WTC11 (cell line): ENCODE results near the gene FGF23.

Source experiments
- CREB1 ChIP-seq: sonication (generic); formaldehyde crosslinking; IDR thresholded peaks from 2 replicates; pipeline ENCODE4 v1.8.0; 2023; ENCODE audit warnings: mild to moderate bottlenecking, missing genetic modification reagents
- CTCF ChIP-seq: fragments of 200-600 bp; IDR thresholded peaks from 2 replicates; pipeline ENCODE4 v1.8.0; 2022; ENCODE audit warnings: antibody characterized with exemption
- E2F1 ChIP-seq: sonication (generic); formaldehyde crosslinking; IDR thresholded peaks from 2 replicates; pipeline ENCODE4 v1.8.0; 2022; ENCODE audit warnings: mild to moderate bottlenecking, missing genetic modification reagents
- KAT7 ChIP-seq: sonication (generic); formaldehyde crosslinking; IDR thresholded peaks from 2 replicates; pipeline ENCODE4 v1.8.1; 2023; ENCODE audit warnings: missing genetic modification reagents, mild to moderate bottlenecking, borderline replicate concordance
- NFE2L1 ChIP-seq: sonication (generic); formaldehyde crosslinking; IDR thresholded peaks from 2 replicates; pipeline ENCODE4 v1.8.1; 2023; ENCODE audit warnings: missing genetic modification reagents
- NFYB ChIP-seq: sonication (generic); formaldehyde crosslinking; conservative IDR thresholded peaks from 2 replicates; pipeline ENCODE4 v1.8.0; 2022; ENCODE audit warnings: low read depth, missing genetic modification reagents
- PRDM15 ChIP-seq: sonication (generic); formaldehyde crosslinking; IDR thresholded peaks from 2 replicates; pipeline ENCODE4 v1.8.0; 2022; ENCODE audit warnings: missing genetic modification reagents
- SMAD3 ChIP-seq: sonication (generic); formaldehyde crosslinking; IDR thresholded peaks from 2 replicates; pipeline ENCODE4 v1.8.0; 2022; ENCODE audit warnings: missing genetic modification reagents, mild to moderate bottlenecking, borderline replicate concordance
- TEAD4 ChIP-seq: sonication (generic); formaldehyde crosslinking; IDR thresholded peaks from 2 replicates; pipeline ENCODE4 v1.8.0; 2022; ENCODE audit warnings: mild to moderate bottlenecking, missing genetic modification reagents
- TF ChIP-seq, protein P1 (sequence below): sonication (generic); formaldehyde crosslinking; IDR thresholded peaks from 2 replicates; pipeline ENCODE4 v1.8.0; 2023; ENCODE audit warnings: mild to moderate bottlenecking, missing genetic modification reagents
- TF ChIP-seq, protein P2 (sequence below): sonication (generic); formaldehyde crosslinking; IDR thresholded peaks from 2 replicates; pipeline ENCODE4 v1.8.1; 2023; ENCODE audit warnings: mild to moderate bottlenecking, missing genetic modification reagents, moderate library complexity
- TF ChIP-seq, protein P3 (sequence below): sonication (generic); formaldehyde crosslinking; IDR thresholded peaks from 2 replicates; pipeline ENCODE4 v1.8.0; 2022; ENCODE audit warnings: mild to moderate bottlenecking, missing genetic modification reagents

GRCh38 chr12:4423528-4424195 lies 44.1 kb upstream of the FGF23 start:
- no peak for TF ChIP-seq CTCF
- TF ChIP-seq SMAD3 (CRISPR knock-in tag), result no peak
- TF ChIP-seq, protein P1, sequence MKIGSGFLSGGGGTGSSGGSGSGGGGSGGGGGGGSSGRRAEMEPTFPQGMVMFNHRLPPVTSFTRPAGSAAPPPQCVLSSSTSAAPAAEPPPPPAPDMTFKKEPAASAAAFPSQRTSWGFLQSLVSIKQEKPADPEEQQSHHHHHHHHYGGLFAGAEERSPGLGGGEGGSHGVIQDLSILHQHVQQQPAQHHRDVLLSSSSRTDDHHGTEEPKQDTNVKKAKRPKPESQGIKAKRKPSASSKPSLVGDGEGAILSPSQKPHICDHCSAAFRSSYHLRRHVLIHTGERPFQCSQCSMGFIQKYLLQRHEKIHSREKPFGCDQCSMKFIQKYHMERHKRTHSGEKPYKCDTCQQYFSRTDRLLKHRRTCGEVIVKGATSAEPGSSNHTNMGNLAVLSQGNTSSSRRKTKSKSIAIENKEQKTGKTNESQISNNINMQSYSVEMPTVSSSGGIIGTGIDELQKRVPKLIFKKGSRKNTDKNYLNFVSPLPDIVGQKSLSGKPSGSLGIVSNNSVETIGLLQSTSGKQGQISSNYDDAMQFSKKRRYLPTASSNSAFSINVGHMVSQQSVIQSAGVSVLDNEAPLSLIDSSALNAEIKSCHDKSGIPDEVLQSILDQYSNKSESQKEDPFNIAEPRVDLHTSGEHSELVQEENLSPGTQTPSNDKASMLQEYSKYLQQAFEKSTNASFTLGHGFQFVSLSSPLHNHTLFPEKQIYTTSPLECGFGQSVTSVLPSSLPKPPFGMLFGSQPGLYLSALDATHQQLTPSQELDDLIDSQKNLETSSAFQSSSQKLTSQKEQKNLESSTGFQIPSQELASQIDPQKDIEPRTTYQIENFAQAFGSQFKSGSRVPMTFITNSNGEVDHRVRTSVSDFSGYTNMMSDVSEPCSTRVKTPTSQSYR, result no peak
- TF ChIP-seq, protein P2, sequence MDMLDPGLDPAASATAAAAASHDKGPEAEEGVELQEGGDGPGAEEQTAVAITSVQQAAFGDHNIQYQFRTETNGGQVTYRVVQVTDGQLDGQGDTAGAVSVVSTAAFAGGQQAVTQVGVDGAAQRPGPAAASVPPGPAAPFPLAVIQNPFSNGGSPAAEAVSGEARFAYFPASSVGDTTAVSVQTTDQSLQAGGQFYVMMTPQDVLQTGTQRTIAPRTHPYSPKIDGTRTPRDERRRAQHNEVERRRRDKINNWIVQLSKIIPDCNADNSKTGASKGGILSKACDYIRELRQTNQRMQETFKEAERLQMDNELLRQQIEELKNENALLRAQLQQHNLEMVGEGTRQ (CRISPR knock-in tag), result no peak
- no peak for TF ChIP-seq TEAD4 (CRISPR knock-in tag)
- TF ChIP-seq PRDM15 (CRISPR knock-in tag), result no peak
- TF ChIP-seq NFYB, result no peak
- no peak for TF ChIP-seq NFE2L1 (CRISPR knock-in tag)
- TF ChIP-seq, protein P3, sequence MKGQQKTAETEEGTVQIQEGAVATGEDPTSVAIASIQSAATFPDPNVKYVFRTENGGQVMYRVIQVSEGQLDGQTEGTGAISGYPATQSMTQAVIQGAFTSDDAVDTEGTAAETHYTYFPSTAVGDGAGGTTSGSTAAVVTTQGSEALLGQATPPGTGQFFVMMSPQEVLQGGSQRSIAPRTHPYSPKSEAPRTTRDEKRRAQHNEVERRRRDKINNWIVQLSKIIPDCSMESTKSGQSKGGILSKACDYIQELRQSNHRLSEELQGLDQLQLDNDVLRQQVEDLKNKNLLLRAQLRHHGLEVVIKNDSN (CRISPR knock-in tag), result no peak
- TF ChIP-seq E2F1, result no peak
- TF ChIP-seq CREB1 (CRISPR knock-in tag), result no peak
- no peak for TF ChIP-seq KAT7 (CRISPR knock-in tag)
